Left lung (tissue), 10 donors: Measurements from ENCODE around the gene WDPCP. TPM values are rescaled to one million over a fixed set of nuclear protein-coding genes. Genes with fewer than 3 reads are reported as not detected.
A peak's percentile ranks its signal among the peaks of the same experiment; 100 is the strongest.

Experiments used
- ATAC-seq: fragments of 200-7000 bp; cut with Tn5 transposase; one replicate; pipeline ENCODE4 v1.9.1; 2020; ENCODE audit warnings: moderate library complexity
- DNase-seq, 4 donors: peaks; one replicate each; pipeline ENCODE4 v3.0.0-alpha.2; 2013 to 2020
- H3K27ac ChIP-seq, 2 donors: fragments of 200-600 bp; sonication (generic) in 1 of 2; one replicate each; pipeline versions ENCODE4 v1.5.0 to v1.8.0; 2020 to 2021
- H3K27me3 ChIP-seq, 2 donors: fragments of 200-600 bp; sonication (generic) in 1 of 2; one replicate each; pipeline versions ENCODE4 v1.5.0 to v1.8.0; 2020 to 2021
- H3K36me3 ChIP-seq, 2 donors: fragments of 200-600 bp; sonication (generic) in 1 of 2; one replicate each; pipeline versions ENCODE4 v1.5.0 to v1.8.0; 2020 to 2021
- H3K4me1 ChIP-seq, 2 donors: fragments of 200-600 bp; one replicate each; pipeline ENCODE4 v1.8.0; 2021
- H3K4me3 ChIP-seq, 2 donors: fragments of 200-600 bp; sonication (generic) in 1 of 2; one replicate each; pipeline versions ENCODE4 v1.5.0 to v1.8.0; 2020 to 2021; ENCODE audit warnings: mild to moderate bottlenecking in 1 of 2
- H3K9me3 ChIP-seq, 2 donors: fragments of 200-600 bp; sonication (generic) in 1 of 2; one replicate each; pipeline versions ENCODE4 v1.5.0 to v1.8.0; 2020 to 2021
- CTCF ChIP-seq, 2 donors: fragments of 200-600 bp; sonication (generic) in 1 of 2; IDR thresholded peaks; one replicate each; pipeline versions ENCODE4 v1.5.0 to v1.8.0; 2021; ENCODE audit warnings: antibody characterized with exemption in 2 of 2
- intact Hi-C, 2 donors: fragments of 100-400 bp; cut with DNase I; formaldehyde crosslinking; loops; one replicate each; pipeline versions ENCODE4 v1.11.2 to v1.14.2; 2022
- polyA plus RNA-seq, 6 donors: library from polyadenylated mRNA; unstranded; fragments of 120-200 nt; gene quantifications; one replicate each; pipeline ENCODE4 v1.2.1, GENCODE V29; 2013; ENCODE audit not compliant: insufficient read length in 6 of 6
- total RNA-seq, 2 donors: library from RNA; stranded (reverse); fragmentation: NEBNext Ultra II Directional; extraction: Animal tissue kit (Norgen Biotek cat#: 25700); gene quantifications; one replicate each; pipeline ENCODE4 v1.2.1, GENCODE V29; 2021
- donor health status: DM: no; HTN: yes; CAD: no.
- donor health status: DM: no; HTN: no; CAD: no.

The WDPCP gene
- total and polyA plus RNA-seq, 8 donors, result 9.0 to 17.5 (median 14.4) TPM

- Histone ChIP-seq H3K9me3 (no peaks in the 10 kb centered on the region), H3K27ac (no peak overlapping the region), H3K36me3 (peaks cover 0 to 27% of the 10 kb centered on the region in 2 donors), H3K27me3 (no peaks in the 10 kb centered on the region), H3K4me1 (peaks cover 4 to 41% of the 10 kb centered on the region in 2 donors), H3K4me3 (no peak overlapping the region)
- no peak for ATAC-seq
- no peak for TF ChIP-seq CTCF (IDR thresholded peaks at IDR 0.05)
- intact Hi-C loops, result no loop called here
- DNase-seq, result no peak
Observed at GRCh38 chr2:63591566-63592175, 3.4 kb upstream of the WDPCP start.

DNA sequence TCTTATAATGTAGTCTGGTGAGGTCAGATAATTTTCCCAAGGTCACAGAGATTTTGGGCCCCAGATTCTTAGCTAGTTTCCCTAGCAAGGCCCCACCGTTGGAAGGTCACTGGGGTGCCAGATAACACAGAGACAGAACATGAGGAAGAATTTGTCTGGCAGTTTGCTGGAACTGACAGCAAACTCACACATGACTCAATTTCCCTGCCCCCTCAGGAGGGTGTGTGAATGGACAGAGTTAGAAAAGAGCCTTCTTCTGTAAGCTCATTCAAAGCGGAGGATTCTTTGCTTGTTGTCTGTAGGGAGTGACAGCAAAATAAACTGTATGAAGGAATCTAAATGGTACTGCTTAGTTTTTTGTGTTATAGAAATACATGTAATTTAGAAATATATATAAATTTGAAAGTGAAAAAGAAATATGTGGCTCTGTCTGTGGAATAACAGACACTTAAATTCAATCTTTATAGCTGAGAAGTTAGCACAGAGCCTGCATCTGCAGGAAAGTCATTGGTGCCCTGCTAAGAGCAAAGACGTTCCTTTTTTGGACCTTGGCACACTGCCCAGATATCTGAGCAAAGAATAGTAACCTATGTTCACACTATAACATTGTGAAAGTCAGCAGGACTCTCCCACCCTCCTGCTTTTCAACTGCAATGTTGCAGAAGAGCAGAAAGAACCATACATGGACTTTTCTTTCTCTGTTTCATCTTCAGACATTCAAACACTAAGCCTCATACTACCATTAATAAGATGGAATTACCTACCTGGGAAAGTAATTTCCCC is 2.5 kb upstream of the WDPCP start:
- DNase-seq (peak in 1 of 4 donors; percentile 5), ATAC-seq (no peak)
- Histone ChIP-seq H3K4me3 (no peak overlapping the region), H3K27me3 (no peaks in the 10 kb centered on the region), H3K27ac (no peak overlapping the region), H3K9me3 (no peaks in the 10 kb centered on the region), H3K36me3 (peaks cover 0 to 21% of the 10 kb centered on the region in 2 donors), H3K4me1 (peaks cover 4 to 44% of the 10 kb centered on the region in 2 donors)
- TF ChIP-seq CTCF (IDR thresholded peaks at IDR 0.05), result no peak
- intact Hi-C loops, result no loop called here

- Histone ChIP-seq H3K4me1 (peaks cover 4 to 44% of the 10 kb centered on the region in 2 donors), H3K27me3 (no peaks in the 10 kb centered on the region), H3K27ac (peak overlapping the region; percentile 82 to 85), H3K4me3 (peak overlapping the region; percentile 59 to 72), H3K36me3 (peaks cover 0 to 10% of the 10 kb centered on the region in 2 donors), H3K9me3 (no peaks in the 10 kb centered on the region)
- intact Hi-C loops, result no loop called here
- ATAC-seq (peak; percentile 13), DNase-seq (peak in 2 of 4 donors; percentile 1)
- no peak for TF ChIP-seq CTCF (IDR thresholded peaks at IDR 0.05)
Observed at GRCh38 chr2:63589148-63589958, 1.1 kb upstream of the WDPCP start.

DNA sequence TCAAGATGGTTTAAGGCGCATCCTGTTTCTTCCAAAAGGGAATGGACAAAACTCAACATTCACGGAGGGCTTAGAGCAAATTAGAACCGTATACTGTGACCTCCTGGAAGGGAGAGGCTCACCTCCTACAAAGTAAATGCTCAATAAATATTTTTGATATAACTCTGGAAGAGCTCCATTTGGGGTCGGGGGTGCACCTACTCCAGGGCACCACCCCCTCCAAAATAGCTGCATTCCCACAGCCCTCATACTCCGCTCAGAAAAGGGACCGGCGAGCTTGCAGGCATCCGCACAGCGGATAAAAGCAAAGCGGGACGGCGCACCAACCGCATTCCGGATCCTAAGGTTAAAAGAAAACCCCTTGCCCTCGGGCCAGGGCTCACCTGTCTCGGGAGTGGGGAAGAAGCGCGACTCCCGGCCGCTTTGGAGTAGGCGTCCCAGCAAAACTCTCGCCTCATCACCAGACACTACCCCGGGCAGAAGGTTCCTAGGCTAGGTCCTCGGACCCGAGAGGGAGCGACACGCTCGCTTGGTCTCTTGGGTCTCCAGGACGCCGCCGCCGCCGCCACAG is 378 bp downstream of the WDPCP start:
- intact Hi-C loops, result no loop called here

More for the DNA sequence above, 378 bp downstream of the WDPCP start:
- H3K9me3 ChIP-seq, result no peaks in the 10 kb centered on the region
- H3K4me1 ChIP-seq, result peaks cover 4 to 44% of the 10 kb centered on the region in 2 donors
- no peaks in the 10 kb centered on the region for H3K27me3 ChIP-seq
- no peaks in the 10 kb centered on the region for H3K36me3 ChIP-seq
- peak in 2 of 4 donors; percentile 9 to 92 for DNase-seq
- ATAC-seq, result no peak
- peak overlapping the region; percentile 59 to 72 for H3K4me3 ChIP-seq
- peak overlapping the region; percentile 82 to 85 for H3K27ac ChIP-seq
- TF ChIP-seq CTCF (IDR thresholded peaks at IDR 0.05), result no peak
